CD14-positive monocyte (primary cell): Measurements from ENCODE around the gene WDR26. TPM values are rescaled to one million over a fixed set of nuclear protein-coding genes. Genes with fewer than 3 reads are reported as not detected.

Source experiments
- DNase-seq, 3 donors: peaks; one replicate each; pipeline ENCODE4 v3.0.0-alpha.2; 2011 to 2022
- H2AFZ ChIP-seq: 2 replicates; pipeline ENCODE4 v1.6.0; 2012; ENCODE audit warnings: mild to moderate bottlenecking, low read depth, low read length, inconsistent platforms; ENCODE audit not compliant: insufficient read depth, poor library complexity, severe bottlenecking
- H3K27ac ChIP-seq, 2 donors: 1 replicate in 1 of 2; 2 replicates in 1 of 2; pipeline ENCODE4 v1.5.1; 2012 to 2013; ENCODE audit warnings: low read length in 2 of 2, control low read depth in 1 of 2, inconsistent platforms in 1 of 2, low read depth in 1 of 2, mild to moderate bottlenecking in 1 of 2
- H3K27me3 ChIP-seq, 2 donors: one replicate each; pipeline versions ENCODE4 v1.6.0 to v1.6.1; 2011 to 2013; ENCODE audit warnings: low read length in 2 of 2; ENCODE audit not compliant: control insufficient read depth in 2 of 2, insufficient read depth in 2 of 2
- H3K36me3 ChIP-seq, 2 donors: replicated peaks in 1 of 2; 1 replicate in 1 of 2; 2 replicates in 1 of 2; pipeline versions ENCODE4 v1.5.1 to v1.6.1; 2012 to 2013; ENCODE audit warnings: low read length in 2 of 2, control low read depth in 1 of 2, inconsistent platforms in 1 of 2, mild to moderate bottlenecking in 1 of 2; ENCODE audit not compliant: insufficient read depth in 2 of 2, control insufficient read depth in 1 of 2
- H3K4me1 ChIP-seq, 2 donors: 1 replicate in 1 of 2; 2 replicates in 1 of 2; pipeline versions ENCODE4 v1.5.1 to v1.6.1; 2012 to 2013; ENCODE audit warnings: low read length in 2 of 2, control low read depth in 1 of 2, inconsistent platforms in 1 of 2, mild to moderate bottlenecking in 1 of 2, moderate library complexity in 1 of 2; ENCODE audit not compliant: insufficient read depth in 2 of 2, control insufficient read depth in 1 of 2
- H3K4me2 ChIP-seq: replicated peaks from 2 replicates; pipeline ENCODE3; 2012; ENCODE audit warnings: low read length, moderate library complexity, mild to moderate bottlenecking; ENCODE audit not compliant: poor library complexity, severe bottlenecking; ENCODE audit errors: extremely low read depth
- H3K4me3 ChIP-seq, 3 experiments: fragments of 200-600 bp in 1 of 3; sonication (generic) in 1 of 3; replicated peaks in 1 of 3; 1 replicate in 2 of 3; 2 replicates in 1 of 3; pipeline ENCODE4 v1.5.1; 2011 to 2013; ENCODE audit warnings: low read length in 3 of 3, mild to moderate bottlenecking in 3 of 3, control low read depth in 2 of 3, low read depth in 2 of 3, inconsistent platforms in 1 of 3, moderate library complexity in 1 of 3
- H3K79me2 ChIP-seq: 2 replicates; pipeline ENCODE4 v1.6.0; 2012; ENCODE audit warnings: mild to moderate bottlenecking, control low read depth, inconsistent platforms, low read length, moderate library complexity; ENCODE audit not compliant: insufficient read depth
- H3K9ac ChIP-seq: 2 replicates; pipeline ENCODE4 v1.6.0; 2017; ENCODE audit warnings: low read length, mild to moderate bottlenecking; ENCODE audit not compliant: insufficient read depth, poor library complexity, severe bottlenecking
- H3K9me3 ChIP-seq, 2 donors: replicated peaks in 1 of 2; 1 replicate in 1 of 2; 2 replicates in 1 of 2; pipeline versions ENCODE4 v1.5.1 to v1.6.1; 2012 to 2013; ENCODE audit warnings: low read length in 2 of 2, control low read depth in 1 of 2; ENCODE audit not compliant: control insufficient read depth in 1 of 2, insufficient read depth in 1 of 2
- H4K20me1 ChIP-seq: 2 replicates; pipeline ENCODE4 v1.6.0; 2012; ENCODE audit warnings: mild to moderate bottlenecking, low read length, control low read depth, moderate library complexity; ENCODE audit not compliant: insufficient read depth
- H3K27ac Mint-ChIP-seq, 7 donors: one replicate each; pipeline ENCODE4 v1.8.0; 2020; ENCODE audit warnings: mild to moderate bottlenecking in 7 of 7, mixed read lengths in 7 of 7, moderate library complexity in 6 of 7, inconsistent platforms in 2 of 7
- H3K27me3 Mint-ChIP-seq, 3 donors: one replicate each; pipeline ENCODE4 v1.8.0; 2021 to 2022; ENCODE audit warnings: low read depth in 3 of 3, mild to moderate bottlenecking in 3 of 3, mixed read lengths in 3 of 3, moderate library complexity in 3 of 3, inconsistent platforms in 1 of 3
- H3K36me3 Mint-ChIP-seq, 2 donors: one replicate each; pipeline ENCODE4 v1.8.0; 2020; ENCODE audit warnings: mixed read lengths in 2 of 2, inconsistent platforms in 1 of 2, mild to moderate bottlenecking in 1 of 2
- H3K4me1 Mint-ChIP-seq: one replicate; pipeline ENCODE4 v1.8.0; 2020; ENCODE audit warnings: mild to moderate bottlenecking, mixed read lengths
- H3K4me3 Mint-ChIP-seq, 2 donors: one replicate each; pipeline ENCODE4 v1.8.0; 2020; ENCODE audit warnings: mild to moderate bottlenecking in 2 of 2, mixed read lengths in 2 of 2, moderate library complexity in 1 of 2
- H3K9me3 Mint-ChIP-seq, 7 donors: one replicate each; pipeline ENCODE4 v1.8.0; 2020 to 2022; ENCODE audit warnings: mixed read lengths in 7 of 7, mild to moderate bottlenecking in 6 of 7, moderate library complexity in 6 of 7, inconsistent platforms in 2 of 7
- CTCF ChIP-seq: fragments of 200-600 bp; IDR thresholded peaks from one replicate; pipeline ENCODE4 v1.8.0; 2022; ENCODE audit warnings: antibody characterized with exemption, mild to moderate bottlenecking
- WGBS: methylation state at CpG from one replicate; pipeline ENCODE4 v1.1.5; 2013; ENCODE audit warnings: missing lambda C conversion rate; ENCODE audit not compliant: insufficient coverage; 5-methylcytosine and 5-hydroxymethylcytosine counted together
- intact Hi-C, 2 donors: fragments of 100-400 bp; cut with micrococcal nuclease; formaldehyde crosslinking; loops; one replicate each; pipeline versions ENCODE4 v1.15.0 to v1.15.1; 2023
- polyA plus RNA-seq, 3 donors: library from polyadenylated mRNA; depleted of rRNA in 1 of 3; unstranded in 2 of 3; stranded (reverse) in 1 of 3; fragments of 300-500 nt in 2 of 3; fragments of >200 nt in 1 of 3; fragmentation: Illumina TruSeq in 2 of 3; gene quantifications; 1 replicate in 2 of 3; 2 replicates in 1 of 3; pipeline ENCODE4 v1.2.3, GENCODE V29; 2012 to 2021

Gene WDR26
- polyA plus RNA-seq, 3 donors, result 2.7 to 59.4 (median 4.0) TPM

- intact Hi-C loops, result no loop called here
- peaks cover 50% of the 10 kb centered on the region for H3K4me1 Mint-ChIP-seq
- Histone ChIP-seq H2AFZ (no peak overlapping the region), H3K9ac (peak overlapping the region; percentile 91), H3K27ac (peak overlapping the region in 1 of 2 donors; percentile 82), H3K9me3 (peaks cover 0 to 3% of the 10 kb centered on the region in 2 donors), H4K20me1 (peaks cover 68% of the 10 kb centered on the region), H3K27me3 (no peaks in the 10 kb centered on the region), H3K4me1 (peaks cover 35 to 58% of the 10 kb centered on the region in 2 donors), H3K79me2 (peaks cover 93% of the 10 kb centered on the region), H3K4me2 (peak overlapping the region; percentile 87), H3K36me3 (peaks cover 7 to 24% of the 10 kb centered on the region in 2 donors), H3K4me3 (peak overlapping the region; percentile 87 to 96 (median 90))
- TF ChIP-seq CTCF, result no peak
- no peak for DNase-seq
- peaks cover 0 to 4% (median 1%) of the 10 kb centered on the region in 7 donors for H3K9me3 Mint-ChIP-seq
- no CpG with 5 or more reads among the region's 2 CpGs for WGBS
- H3K36me3 Mint-ChIP-seq, result peaks cover 20 to 35% of the 10 kb centered on the region in 2 donors
- H3K27me3 Mint-ChIP-seq, result no peaks in the 10 kb centered on the region
- peak overlapping the region in 6 of 7 donors; percentile 46 to 94 (median 84) for H3K27ac Mint-ChIP-seq
- H3K4me3 Mint-ChIP-seq, result peak overlapping the region; percentile 97 to 98
These were observed 2.5 kb downstream of the WDR26 start for GRCh38 chr1:224432146-224432545.

- Histone ChIP-seq H3K4me3 (peak overlapping the region; percentile 87 to 96 (median 90)), H4K20me1 (peaks cover 72% of the 10 kb centered on the region), H3K9me3 (peaks cover 0 to 3% of the 10 kb centered on the region in 2 donors), H3K4me1 (peaks cover 35 to 58% of the 10 kb centered on the region in 2 donors), H3K79me2 (peaks cover 97% of the 10 kb centered on the region), H3K27me3 (no peaks in the 10 kb centered on the region), H3K36me3 (peaks cover 7 to 28% of the 10 kb centered on the region in 2 donors), H2AFZ (no peak overlapping the region), H3K4me2 (peak overlapping the region; percentile 87), H3K9ac (no peak overlapping the region), H3K27ac (peak overlapping the region in 1 of 2 donors; percentile 82)
- Mint-ChIP-seq H3K4me1 (peaks cover 49% of the 10 kb centered on the region), H3K36me3 (peaks cover 23 to 37% of the 10 kb centered on the region in 2 donors), H3K27me3 (no peaks in the 10 kb centered on the region), H3K9me3 (peaks cover 0 to 4% (median 1%) of the 10 kb centered on the region in 7 donors), H3K4me3 (peak overlapping the region; percentile 97 to 98), H3K27ac (peak overlapping the region in 5 of 7 donors; percentile 4 to 88 (median 45))
- no CpG with 5 or more reads among the region's 2 CpGs for WGBS
- DNase-seq, result no peak
- TF ChIP-seq CTCF, result no peak
- intact Hi-C loops, result no loop called here
These were observed 2.9 kb downstream of the WDR26 start for GRCh38 chr1:224431726-224432125.
